Neural cell (in vitro differentiated cells): ENCODE results near the gene UBN1. TPM values are rescaled to one million over a fixed set of nuclear protein-coding genes. Genes with fewer than 3 reads are reported as not detected.

Experiments used
- H2AFZ ChIP-seq: fragments of 200-600, 300-800 bp; sonication (generic), shearing (Covaris generic); 2 replicates; pipeline ENCODE4 v1.6.0; 2014; ENCODE audit warnings: low read depth, mild to moderate bottlenecking, antibody characterized with exemption, low read length, moderate library complexity
- H3F3A ChIP-seq: fragments of 200-600 bp; shearing (Covaris generic); 2 replicates; pipeline ENCODE4 v1.6.1; 2016; ENCODE audit warnings: mild to moderate bottlenecking, moderate library complexity, mixed read lengths, antibody characterized with exemption, low read length; ENCODE audit not compliant: insufficient read depth, poor library complexity, severe bottlenecking
- H3K27ac ChIP-seq: fragments of 200-600, 300-800 bp; sonication (generic), shearing (Covaris generic); 2 replicates; pipeline ENCODE4 v1.5.1; 2014; ENCODE audit warnings: mild to moderate bottlenecking, low read length, moderate library complexity
- H3K27me3 ChIP-seq: fragments of 300-800, 200-600 bp; sonication (generic), shearing (Covaris generic); 2 replicates; pipeline ENCODE4 v1.6.0; 2014; ENCODE audit warnings: mild to moderate bottlenecking, low read depth, low read length, moderate library complexity; ENCODE audit not compliant: insufficient read depth
- H3K36me3 ChIP-seq: fragments of 300-800, 200-600 bp; sonication (generic), shearing (Covaris generic); 2 replicates; pipeline ENCODE4 v1.5.1; 2014; ENCODE audit warnings: mild to moderate bottlenecking, antibody characterized with exemption, low read length, moderate library complexity; ENCODE audit not compliant: insufficient read depth
- H3K4me2 ChIP-seq: fragments of 300-800, 200-600 bp; sonication (generic), shearing (Covaris generic); 2 replicates; pipeline ENCODE4 v1.6.0; 2014; ENCODE audit warnings: mild to moderate bottlenecking, low read length
- H3K4me3 ChIP-seq: fragments of 300-800, 200-600 bp; sonication (generic), shearing (Covaris generic); 2 replicates; pipeline ENCODE4 v1.5.1; 2014; ENCODE audit warnings: mild to moderate bottlenecking, low read length, moderate library complexity
- H3K79me2 ChIP-seq: fragments of 200-600 bp; shearing (Covaris generic); replicated peaks from 2 replicates; pipeline ENCODE4 v1.6.0; 2014; ENCODE audit warnings: mild to moderate bottlenecking, low read length, moderate library complexity; ENCODE audit not compliant: insufficient read depth
- H3K9ac ChIP-seq: fragments of 300-800, 200-600 bp; sonication (generic), shearing (Covaris generic); 2 replicates; pipeline ENCODE4 v1.6.1; 2016; ENCODE audit warnings: mild to moderate bottlenecking, low read length, mixed read lengths
- H3K9me2 ChIP-seq: fragments of 200-600 bp; shearing (Covaris generic); 2 replicates; pipeline ENCODE4 v1.6.1; 2016; ENCODE audit warnings: mild to moderate bottlenecking, low read length, mixed read lengths; ENCODE audit not compliant: insufficient read depth
- H3K9me3 ChIP-seq: fragments of 200-600, 300-800 bp; sonication (generic), shearing (Covaris generic); 2 replicates; pipeline ENCODE4 v1.6.1; 2016; ENCODE audit warnings: mild to moderate bottlenecking, mixed run types, low read length, moderate library complexity, mixed read lengths
- H4K20me1 ChIP-seq: fragments of 200-600 bp; shearing (Covaris generic); 2 replicates; pipeline ENCODE4 v1.6.1; 2016; ENCODE audit warnings: mild to moderate bottlenecking, mixed run types; ENCODE audit not compliant: insufficient read depth
- CTCF ChIP-seq: fragments of 450-650 bp; IDR thresholded peaks from 2 replicates; pipeline ENCODE4 v1.5.1; 2014; ENCODE audit warnings: antibody characterized with exemption, mild to moderate bottlenecking, moderate library complexity; ENCODE audit not compliant: poor library complexity, severe bottlenecking
- EP300 ChIP-seq: fragments of 450-650 bp; conservative IDR thresholded peaks from 2 replicates; pipeline ENCODE4 v1.6.1; 2014; ENCODE audit warnings: antibody characterized with exemption, mild to moderate bottlenecking, moderate library complexity; ENCODE audit not compliant: poor library complexity, severe bottlenecking
- EZH2 ChIP-seq: fragments of 200-600, 300-800 bp; shearing (Covaris generic), sonication (generic); IDR thresholded peaks from 2 replicates; pipeline ENCODE4 v1.6.1; 2014; ENCODE audit warnings: antibody characterized with exemption, low read length, borderline replicate concordance, mild to moderate bottlenecking; ENCODE audit not compliant: insufficient read depth, poor library complexity, severe bottlenecking
- MXI1 ChIP-seq: fragments of 450-650 bp; conservative IDR thresholded peaks from 2 replicates; pipeline ENCODE4 v1.6.1; 2014; ENCODE audit warnings: antibody characterized with exemption, mild to moderate bottlenecking; ENCODE audit not compliant: poor library complexity, severe bottlenecking
- POLR2AphosphoS5 ChIP-seq: IDR thresholded peaks from 2 replicates; pipeline ENCODE4 v1.6.1; 2012
- RAD21 ChIP-seq: fragments of 450-650 bp; conservative IDR thresholded peaks from 2 replicates; pipeline ENCODE4 v1.6.1; 2014; ENCODE audit warnings: antibody characterized with exemption, mild to moderate bottlenecking, moderate library complexity
- SMC3 ChIP-seq: fragments of 450-650 bp; conservative IDR thresholded peaks from 2 replicates; pipeline ENCODE4 v1.6.1; 2014; ENCODE audit warnings: antibody characterized with exemption, mild to moderate bottlenecking, moderate library complexity; ENCODE audit not compliant: poor library complexity
- TAF1 ChIP-seq: IDR thresholded peaks from 2 replicates; pipeline ENCODE4 v1.6.1; 2012; ENCODE audit warnings: low read depth
- polyA plus RNA-seq: library from polyadenylated mRNA; depleted of rRNA; stranded (reverse); fragments of >200 nt; gene quantifications from 2 replicates; pipeline ENCODE4 v1.2.3, GENCODE V29; 2014
- TF ChIP-seq, protein P1 (sequence below): IDR thresholded peaks from 2 replicates; pipeline ENCODE4 v1.6.1; 2012; ENCODE audit warnings: borderline replicate concordance

UBN1 gene
- polyA plus RNA-seq, 1 donor from 2014 or later: 17.1 TPM

GRCh38 chr16:4862639-4863038 is 15.4 kb downstream of the UBN1 start:
- Histone ChIP-seq H3F3A (no peaks in the 10 kb centered on the region), H3K36me3 (peaks cover 12% of the 10 kb centered on the region), H3K27me3 (no peaks in the 10 kb centered on the region), H3K9ac (no peak overlapping the region), H3K27ac (no peak overlapping the region), H3K4me2 (no peak overlapping the region), H3K9me3 (no peaks in the 10 kb centered on the region), H2AFZ (no peak overlapping the region), H3K9me2 (no peaks in the 10 kb centered on the region), H3K4me3 (no peak overlapping the region), H3K79me2 (peaks cover 25% of the 10 kb centered on the region), H4K20me1 (no peaks in the 10 kb centered on the region)
- TF ChIP-seq TAF1 (no peak), EP300 (no peak), MXI1 (no peak), POLR2AphosphoS5 (no peak), CTCF (no peak), RAD21 (no peak), EZH2 (no peak), SMC3 (no peak)
- TF ChIP-seq, protein P1, sequence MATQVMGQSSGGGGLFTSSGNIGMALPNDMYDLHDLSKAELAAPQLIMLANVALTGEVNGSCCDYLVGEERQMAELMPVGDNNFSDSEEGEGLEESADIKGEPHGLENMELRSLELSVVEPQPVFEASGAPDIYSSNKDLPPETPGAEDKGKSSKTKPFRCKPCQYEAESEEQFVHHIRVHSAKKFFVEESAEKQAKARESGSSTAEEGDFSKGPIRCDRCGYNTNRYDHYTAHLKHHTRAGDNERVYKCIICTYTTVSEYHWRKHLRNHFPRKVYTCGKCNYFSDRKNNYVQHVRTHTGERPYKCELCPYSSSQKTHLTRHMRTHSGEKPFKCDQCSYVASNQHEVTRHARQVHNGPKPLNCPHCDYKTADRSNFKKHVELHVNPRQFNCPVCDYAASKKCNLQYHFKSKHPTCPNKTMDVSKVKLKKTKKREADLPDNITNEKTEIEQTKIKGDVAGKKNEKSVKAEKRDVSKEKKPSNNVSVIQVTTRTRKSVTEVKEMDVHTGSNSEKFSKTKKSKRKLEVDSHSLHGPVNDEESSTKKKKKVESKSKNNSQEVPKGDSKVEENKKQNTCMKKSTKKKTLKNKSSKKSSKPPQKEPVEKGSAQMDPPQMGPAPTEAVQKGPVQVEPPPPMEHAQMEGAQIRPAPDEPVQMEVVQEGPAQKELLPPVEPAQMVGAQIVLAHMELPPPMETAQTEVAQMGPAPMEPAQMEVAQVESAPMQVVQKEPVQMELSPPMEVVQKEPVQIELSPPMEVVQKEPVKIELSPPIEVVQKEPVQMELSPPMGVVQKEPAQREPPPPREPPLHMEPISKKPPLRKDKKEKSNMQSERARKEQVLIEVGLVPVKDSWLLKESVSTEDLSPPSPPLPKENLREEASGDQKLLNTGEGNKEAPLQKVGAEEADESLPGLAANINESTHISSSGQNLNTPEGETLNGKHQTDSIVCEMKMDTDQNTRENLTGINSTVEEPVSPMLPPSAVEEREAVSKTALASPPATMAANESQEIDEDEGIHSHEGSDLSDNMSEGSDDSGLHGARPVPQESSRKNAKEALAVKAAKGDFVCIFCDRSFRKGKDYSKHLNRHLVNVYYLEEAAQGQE: no peak

- Histone ChIP-seq H3K9ac (no peak overlapping the region), H3F3A (no peaks in the 10 kb centered on the region), H3K36me3 (peaks cover 7% of the 10 kb centered on the region), H3K79me2 (peaks cover 27% of the 10 kb centered on the region), H3K27ac (no peak overlapping the region), H3K27me3 (no peaks in the 10 kb centered on the region), H3K9me3 (no peaks in the 10 kb centered on the region), H3K9me2 (no peaks in the 10 kb centered on the region), H2AFZ (no peak overlapping the region), H3K4me3 (no peak overlapping the region), H4K20me1 (no peaks in the 10 kb centered on the region), H3K4me2 (no peak overlapping the region)
- no peak for TF ChIP-seq POLR2AphosphoS5
- no peak for TF ChIP-seq CTCF
- TF ChIP-seq EZH2: no peak
- TF ChIP-seq SMC3: no peak
- TF ChIP-seq EP300: no peak
- no peak for TF ChIP-seq MXI1
- TF ChIP-seq, protein P1: no peak
- no peak for TF ChIP-seq RAD21
- no peak for TF ChIP-seq TAF1
Measured at GRCh38 chr16:4864728-4865127, 17.4 kb downstream of the UBN1 start.
